ENCODE measurements around the gene FES.
"Not testable (repeated sequence)": the region's sequence is repeated elsewhere in the genome, so short reads cannot be mapped to it uniquely, and the experiment has no call there.

FES gene

GRCh38 chr15:90907838-90908507 is 23.7 kb downstream of the FES start:
- FAIRE-seq (no peak), DNase-seq (ENCODE audit: low spot score) (no peak)

- FAIRE-seq; DNase-seq (ENCODE audit: low spot score): not testable (repeated sequence)
Observed at GRCh38 chr15:90909449-90909848, 25.1 kb downstream of the FES start.

- no peak for FAIRE-seq
- DNase-seq (ENCODE audit: low spot score): no peak
Observed at GRCh38 chr15:90909976-90910375, 25.7 kb downstream of the FES start.

- FAIRE-seq (no peak), DNase-seq (ENCODE audit: low spot score) (no peak)
Observed at GRCh38 chr15:90910441-90911301, 26.4 kb downstream of the FES start.

GRCh38 chr15:90911302-90911623 is 27.0 kb downstream of the FES start:
- no peak for FAIRE-seq
- no peak for DNase-seq (ENCODE audit: low spot score)

GRCh38 chr15:90911906-90912769 is 27.8 kb downstream of the FES start:
- FAIRE-seq: no peak
- no peak for DNase-seq (ENCODE audit: low spot score)

GRCh38 chr15:90912770-90913075 is 28.4 kb downstream of the FES start:
- DNase-seq (ENCODE audit: low spot score) (no peak), FAIRE-seq (no peak)

GRCh38 chr15:90913398-90913944 is 29.2 kb downstream of the FES start:
- DNase-seq (ENCODE audit: low spot score): no peak
- no peak for FAIRE-seq

GRCh38 chr15:90914305-90915080 is 30.2 kb downstream of the FES start:
- no peak for DNase-seq (ENCODE audit: low spot score)
- no peak for FAIRE-seq

- no peak for FAIRE-seq
- DNase-seq (ENCODE audit: low spot score): no peak
Observed at GRCh38 chr15:90915216-90915807, 31.0 kb downstream of the FES start.

GRCh38 chr15:90915808-90916440 is 31.6 kb downstream of the FES start:
- no peak for FAIRE-seq
- no peak for DNase-seq (ENCODE audit: low spot score)

GRCh38 chr15:90916461-90916860 is 32.2 kb downstream of the FES start:
- DNase-seq (ENCODE audit: low spot score): no peak
- no peak for FAIRE-seq

- FAIRE-seq: no peak
- no peak for DNase-seq (ENCODE audit: low spot score)
Observed at GRCh38 chr15:90917569-90917968, 33.3 kb downstream of the FES start.

GRCh38 chr15:90918034-90918788 is 33.9 kb downstream of the FES start:
- no peak for DNase-seq (ENCODE audit: low spot score)
- FAIRE-seq: no peak

GRCh38 chr15:90918835-90919234 is 34.5 kb downstream of the FES start:
- no peak for DNase-seq (ENCODE audit: low spot score)

GRCh38 chr15:90921887-90922286 is 37.6 kb downstream of the FES start:
- no peak for FAIRE-seq

More at GRCh38 chr15:90918835-90919234, 34.5 kb downstream of the FES start:
- no peak for FAIRE-seq

GRCh38 chr15:90922712-90923322 is 38.5 kb downstream of the FES start:
- DNase-seq (ENCODE audit: low spot score); FAIRE-seq: not testable (repeated sequence)

More at GRCh38 chr15:90921887-90922286, 37.6 kb downstream of the FES start:
- DNase-seq (ENCODE audit: low spot score): no peak

GRCh38 chr15:90924375-90924774 is 40.1 kb downstream of the FES start:
- DNase-seq (ENCODE audit: low spot score) (no peak), FAIRE-seq (no peak)

- FAIRE-seq; DNase-seq (ENCODE audit: low spot score): not testable (repeated sequence)
Observed at GRCh38 chr15:90926766-90927165, 42.5 kb downstream of the FES start.

All from urothelium cell line (cell line).